Prostate gland (tissue), 2 donors: ENCODE measurements around the gene P3H2.

Experiments used
- POLR2A ChIP-seq: fragments of 450-650 bp; IDR thresholded peaks from one replicate; pipeline ENCODE4 v1.6.1; 2016; ENCODE audit warnings: antibody characterized with exemption, mild to moderate bottlenecking
- POLR2AphosphoS5 ChIP-seq: sonication (generic); formaldehyde crosslinking; IDR thresholded peaks from one replicate; pipeline ENCODE4 v1.6.1; 2017; ENCODE audit warnings: antibody characterized with exemption
- TF ChIP-seq, protein P1 (sequence below), 4 experiments: fragments of 200-600 bp in 2 of 4; fragments of 450-650 bp in 2 of 4; sonication (generic) in 2 of 4; IDR thresholded peaks; 1 replicate in 3 of 4; 2 replicates in 1 of 4; pipeline ENCODE4 v1.5.1; 2016 to 2019; ENCODE audit warnings: antibody characterized with exemption in 4 of 4, mild to moderate bottlenecking in 2 of 4, moderate library complexity in 2 of 4

GRCh38 chr3:190139365-190139764 lies 18.7 kb upstream of the P3H2 start:
- TF ChIP-seq POLR2AphosphoS5 (no peak), POLR2A (no peak)
- TF ChIP-seq, protein P1, sequence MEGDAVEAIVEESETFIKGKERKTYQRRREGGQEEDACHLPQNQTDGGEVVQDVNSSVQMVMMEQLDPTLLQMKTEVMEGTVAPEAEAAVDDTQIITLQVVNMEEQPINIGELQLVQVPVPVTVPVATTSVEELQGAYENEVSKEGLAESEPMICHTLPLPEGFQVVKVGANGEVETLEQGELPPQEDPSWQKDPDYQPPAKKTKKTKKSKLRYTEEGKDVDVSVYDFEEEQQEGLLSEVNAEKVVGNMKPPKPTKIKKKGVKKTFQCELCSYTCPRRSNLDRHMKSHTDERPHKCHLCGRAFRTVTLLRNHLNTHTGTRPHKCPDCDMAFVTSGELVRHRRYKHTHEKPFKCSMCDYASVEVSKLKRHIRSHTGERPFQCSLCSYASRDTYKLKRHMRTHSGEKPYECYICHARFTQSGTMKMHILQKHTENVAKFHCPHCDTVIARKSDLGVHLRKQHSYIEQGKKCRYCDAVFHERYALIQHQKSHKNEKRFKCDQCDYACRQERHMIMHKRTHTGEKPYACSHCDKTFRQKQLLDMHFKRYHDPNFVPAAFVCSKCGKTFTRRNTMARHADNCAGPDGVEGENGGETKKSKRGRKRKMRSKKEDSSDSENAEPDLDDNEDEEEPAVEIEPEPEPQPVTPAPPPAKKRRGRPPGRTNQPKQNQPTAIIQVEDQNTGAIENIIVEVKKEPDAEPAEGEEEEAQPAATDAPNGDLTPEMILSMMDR (IDR thresholded peaks at IDR 0.05), result no peak
